ENCODE data around the gene ATP10A.

ATP10A gene

GRCh38 chr15:25715536-25716413 lies 147.4 kb downstream of the ATP10A start:
- DNase-seq: no peak

DNA sequence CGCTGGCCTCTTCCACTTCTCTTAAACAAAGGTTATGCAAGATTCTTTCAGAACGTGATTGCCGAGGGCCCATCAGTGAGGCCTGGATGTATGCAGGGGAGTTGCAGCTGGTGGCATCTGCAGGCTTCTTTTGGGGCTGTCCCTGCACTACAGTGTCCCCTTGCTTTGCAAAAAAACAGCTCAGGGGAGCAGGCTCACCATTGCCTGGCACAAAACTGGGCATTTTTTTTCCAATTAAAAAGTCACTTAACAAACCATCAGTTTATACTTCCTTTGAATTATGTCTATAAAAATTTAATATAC lies 148.6 kb downstream of the ATP10A start:
- DNase-seq: no peak

DNA sequence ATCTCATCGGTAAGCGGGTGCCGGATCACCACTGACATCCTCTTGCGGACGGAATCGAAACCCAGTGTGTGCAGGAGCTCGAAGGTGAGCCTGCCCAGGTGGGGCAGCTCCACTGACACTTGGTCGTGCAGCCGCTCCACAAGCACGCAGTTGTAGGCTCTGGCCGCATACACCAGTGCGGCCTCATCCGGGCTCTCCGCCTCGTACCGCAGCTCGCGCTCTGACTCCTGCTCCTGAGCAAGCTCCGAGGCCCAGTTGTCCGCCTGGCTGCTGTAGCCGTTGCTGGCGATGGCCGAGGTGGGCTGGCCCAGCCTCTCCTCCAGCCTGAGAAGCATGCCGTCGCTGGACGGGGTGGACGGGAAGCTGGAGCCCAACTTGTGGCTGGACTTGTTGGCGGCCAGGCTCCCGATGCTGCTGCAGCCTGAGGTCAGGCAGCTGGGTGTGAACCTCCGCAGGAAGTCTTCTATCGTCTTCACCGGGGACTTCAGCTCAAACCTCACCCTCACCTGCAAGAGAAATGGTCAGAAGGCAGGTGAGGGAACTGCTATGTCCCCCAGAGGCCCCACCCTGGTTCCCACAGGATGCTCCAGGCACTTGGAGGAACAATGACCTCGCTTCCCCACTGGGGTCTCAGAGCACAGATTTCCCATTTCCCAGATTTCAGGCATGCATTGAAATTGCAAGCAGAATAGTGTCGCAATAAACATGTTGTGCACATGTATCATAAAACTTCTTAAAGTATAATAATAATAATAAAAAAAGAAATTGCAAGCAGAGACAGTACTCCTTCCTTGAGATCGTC lies 149.2 kb downstream of the ATP10A start:
- DNase-seq: no peak

DNA sequence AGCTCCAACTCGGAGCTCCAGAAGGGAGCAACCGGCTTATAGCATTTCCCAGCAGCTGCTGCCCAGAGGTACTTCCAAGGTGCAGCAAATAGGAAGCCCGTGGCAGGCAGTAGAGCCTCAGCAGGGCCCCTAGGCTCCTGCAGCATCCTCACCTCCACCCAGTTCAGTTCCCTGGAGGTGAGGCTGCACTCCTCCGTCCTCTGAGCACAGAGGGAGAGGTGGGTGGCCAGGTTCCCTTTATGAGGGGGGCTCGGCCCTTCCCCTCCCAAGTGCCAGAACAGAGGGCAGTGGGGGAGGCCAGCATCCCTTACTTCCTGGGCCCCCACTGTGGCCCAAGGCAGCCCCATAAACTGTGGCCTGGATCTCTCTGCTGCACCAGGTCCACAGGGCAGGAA lies 150.2 kb downstream of the ATP10A start:
- no peak for DNase-seq

- no peak for DNase-seq
Observed at GRCh38 chr15:25712192-25712960, 150.8 kb downstream of the ATP10A start.

- no peak for DNase-seq
Observed at GRCh38 chr15:25711691-25712090, 151.4 kb downstream of the ATP10A start.

- DNase-seq: no peak
Observed at GRCh38 chr15:25711164-25711563, 152.0 kb downstream of the ATP10A start.

- DNase-seq: peak; percentile 27
Observed at GRCh38 chr15:25710184-25710583, 152.9 kb downstream of the ATP10A start.

DNA sequence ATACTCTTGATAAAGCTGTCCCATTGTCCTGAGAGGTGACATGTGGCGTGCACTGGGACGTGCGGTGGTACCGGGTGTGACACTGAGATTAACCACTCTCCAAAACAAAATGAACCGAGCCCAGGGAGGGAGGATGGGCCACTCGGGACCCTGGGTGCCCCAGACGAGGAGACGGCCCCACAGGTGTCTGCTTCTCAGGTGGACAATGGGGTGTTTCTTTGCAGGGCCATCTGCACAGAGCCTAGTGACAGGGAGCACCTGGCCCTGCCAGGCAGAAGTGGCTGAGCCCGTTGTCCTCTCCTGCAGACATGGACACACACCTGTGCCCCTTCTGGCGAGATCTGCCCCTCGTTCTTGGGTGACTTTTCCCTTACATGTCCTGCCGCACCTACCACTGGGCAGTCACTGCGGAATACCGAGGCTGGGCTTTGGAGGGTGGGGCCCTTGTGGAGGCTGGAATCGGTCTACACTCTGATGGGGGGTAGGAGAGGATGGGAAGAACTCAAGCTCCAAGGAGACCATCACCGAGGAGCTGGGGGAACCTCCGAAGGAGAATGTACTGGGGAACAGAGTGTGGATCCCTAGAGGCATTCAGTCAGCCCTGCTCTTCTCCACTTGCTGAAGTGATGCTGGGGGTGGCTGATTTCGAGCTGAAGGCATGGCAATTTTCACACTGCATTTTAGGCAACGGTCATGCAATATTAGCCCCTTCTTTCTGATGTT lies 153.5 kb downstream of the ATP10A start:
- DNase-seq: no peak

DNA sequence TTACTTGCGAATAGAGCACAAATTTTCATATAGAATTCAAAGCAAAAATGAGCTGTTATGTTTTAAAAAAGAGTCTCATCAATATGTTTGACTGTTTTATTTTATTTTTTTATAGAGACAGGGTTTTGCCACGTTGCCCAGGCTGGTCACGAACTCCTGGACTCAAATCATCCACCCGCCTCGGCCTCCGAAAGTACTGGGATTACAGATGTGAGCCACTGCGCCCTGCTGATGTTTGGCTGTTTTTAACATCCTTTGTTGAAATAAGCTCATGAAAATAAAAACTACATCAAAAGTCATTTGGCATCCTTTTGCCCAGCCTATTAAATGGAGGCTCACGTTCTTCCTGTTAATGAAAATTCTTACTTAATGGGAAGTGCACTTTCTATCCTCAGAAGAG lies 154.7 kb downstream of the ATP10A start:
- DNase-seq: no peak

DNA sequence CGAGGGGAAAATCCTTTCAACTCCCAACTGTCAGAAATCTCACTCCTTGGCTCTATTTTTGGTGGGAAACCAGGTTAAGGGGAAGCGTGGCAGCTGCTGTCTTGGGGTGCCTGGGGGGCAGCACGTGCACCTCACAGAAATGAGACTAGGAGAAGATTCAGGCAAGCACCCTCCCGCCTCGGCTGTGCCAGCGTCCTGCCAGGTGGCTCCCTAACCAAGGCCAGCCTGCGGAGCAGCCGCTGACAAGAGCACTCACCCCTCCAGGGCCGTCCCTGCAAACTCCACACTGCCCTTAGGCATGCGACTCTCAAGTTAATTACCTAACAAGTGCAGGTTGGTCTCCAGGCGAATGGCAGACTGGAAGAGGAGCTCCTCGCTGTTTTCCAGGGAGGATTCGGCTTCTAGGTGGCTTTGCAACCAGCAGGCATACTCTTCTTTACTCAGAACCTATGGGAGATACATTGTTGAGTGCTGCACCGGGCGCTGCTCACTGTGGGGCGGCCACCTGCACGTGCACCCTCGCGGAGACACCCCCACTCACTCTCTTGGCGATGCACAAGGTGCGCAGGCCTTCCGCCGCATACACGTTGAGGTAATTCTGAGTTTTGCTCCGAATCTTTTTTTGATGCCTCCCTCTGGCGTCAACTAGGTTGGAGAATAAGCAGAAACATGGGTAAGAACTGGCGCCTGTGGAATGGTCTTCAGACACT lies 155.3 kb downstream of the ATP10A start:
- no peak for DNase-seq

DNA sequence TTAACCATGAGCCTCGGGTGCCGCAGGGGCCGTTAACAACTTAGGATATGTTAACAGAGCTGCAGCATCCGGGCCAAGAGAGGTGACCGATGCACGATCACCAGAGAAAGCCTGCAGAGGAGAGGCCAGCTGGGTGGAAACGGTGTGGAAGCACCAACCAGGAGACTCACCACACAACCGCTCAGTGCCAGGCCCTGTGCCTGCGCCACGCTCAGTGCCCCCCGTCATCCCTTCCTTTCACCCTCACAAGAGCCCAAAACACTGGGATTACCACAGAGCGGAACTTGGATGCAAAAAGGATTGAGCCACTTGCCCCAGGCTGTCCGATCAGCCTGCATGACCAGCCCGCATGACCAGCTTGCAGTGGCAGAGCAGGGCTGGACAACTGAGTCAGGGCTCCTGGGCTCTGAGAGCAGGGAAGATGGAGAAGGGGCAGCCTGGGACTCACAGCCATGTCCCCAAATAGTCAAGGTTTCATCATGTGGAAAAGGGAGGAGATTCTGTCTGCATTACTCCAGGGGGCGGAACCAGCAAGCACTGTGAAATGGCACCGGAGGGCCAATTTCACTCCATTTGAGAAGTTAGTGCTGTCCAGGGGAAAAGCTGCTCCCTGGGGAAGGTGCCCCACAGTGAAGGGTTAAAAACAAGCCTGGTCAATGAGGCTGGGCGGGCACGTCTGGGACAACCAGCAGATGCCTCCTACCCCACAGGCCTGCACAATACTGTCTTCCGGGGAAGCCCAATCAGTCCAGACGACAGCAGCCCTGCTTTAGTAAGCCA lies 156.8 kb downstream of the ATP10A start:
- DNase-seq: no peak

- DNase-seq: no peak
Observed at GRCh38 chr15:25705433-25706115, 157.6 kb downstream of the ATP10A start.

DNA sequence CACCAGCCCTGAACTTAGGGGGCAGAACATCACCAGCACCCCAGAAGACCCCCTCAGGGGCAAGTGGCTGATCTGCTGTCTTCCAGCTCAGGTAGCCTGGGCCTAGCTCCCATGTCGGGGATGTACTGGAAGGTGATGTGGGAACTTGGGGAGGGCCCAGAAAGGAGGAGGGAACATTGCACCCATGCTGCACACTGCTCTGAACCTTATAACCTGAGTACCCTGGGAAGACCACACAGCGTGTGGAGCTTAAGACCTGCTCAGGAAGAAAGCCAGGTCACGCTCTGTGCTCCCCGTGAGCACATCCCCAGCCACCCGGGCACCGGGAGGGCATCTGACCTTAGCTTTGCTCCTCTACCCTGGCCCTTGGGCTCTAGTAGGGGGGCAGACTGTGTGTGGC lies 159.4 kb downstream of the ATP10A start:
- DNase-seq: no peak

DNA sequence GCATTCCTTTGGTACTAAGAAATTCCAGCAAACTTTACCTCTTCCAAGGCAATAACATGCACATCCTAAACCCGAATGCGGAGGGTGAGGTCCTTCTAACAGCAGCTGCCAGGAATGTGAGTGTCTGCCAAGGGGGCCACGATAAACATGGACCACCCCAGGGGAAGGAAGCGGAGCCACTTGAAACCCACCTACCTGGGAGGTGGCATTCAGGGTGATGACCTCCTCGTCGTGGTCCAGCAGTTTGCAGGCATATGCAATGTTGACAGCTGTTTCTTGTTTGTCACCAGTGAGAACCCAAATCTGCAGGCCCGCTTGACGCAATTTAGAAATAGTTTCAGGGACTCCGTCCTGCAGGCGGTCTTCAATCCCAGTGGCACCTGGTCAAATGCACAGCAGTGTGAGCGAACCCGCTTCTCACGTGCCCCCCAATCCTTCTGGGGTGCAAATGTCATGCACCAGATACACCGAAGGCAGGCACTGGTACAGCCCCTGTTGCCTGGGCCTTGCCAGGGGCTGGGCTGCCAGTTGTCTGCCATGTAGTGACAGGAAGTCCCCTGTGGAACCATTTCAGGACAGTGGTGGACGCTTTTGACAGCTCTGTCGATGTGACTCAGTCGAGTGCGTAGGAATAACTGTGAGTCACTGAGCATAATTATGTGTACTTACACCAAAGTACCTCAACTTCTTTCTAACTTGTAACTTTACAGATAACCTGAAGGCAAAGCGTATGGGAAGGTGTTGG lies 161.2 kb downstream of the ATP10A start:
- DNase-seq: no peak

GRCh38 chr15:25700916-25701315 lies 162.2 kb downstream of the ATP10A start:
- no peak for DNase-seq

GRCh38 chr15:25697586-25697985 lies 165.5 kb downstream of the ATP10A start:
- DNase-seq: no peak

GRCh38 chr15:25695875-25696760 lies 167.0 kb downstream of the ATP10A start:
- DNase-seq: no peak

- DNase-seq: no peak
Observed at GRCh38 chr15:25694823-25695312, 168.3 kb downstream of the ATP10A start.
